ENCODE results near the gene HSPG2. TPM values are rescaled to one million over a fixed set of nuclear protein-coding genes. Genes with fewer than 3 reads are reported as not detected.

The HSPG2 gene
- total and polyA plus RNA-seq, 5 donors from 2014 or later: 0.05 to 3.2 (median 0.17) TPM; not detected in 1

- Histone ChIP-seq H3K9me3 (ENCODE audit: control insufficient read depth in 2 of 2, low read length in 2 of 2) (no peaks in the 10 kb centered on the region), H3K4me1 (ENCODE audit: control insufficient read depth, insufficient read depth, low read length, poor library complexity, severe bottlenecking) (no peaks in the 10 kb centered on the region), H3K36me3 (ENCODE audit: control insufficient read depth, insufficient read depth, low read length) (no peaks in the 10 kb centered on the region), H3K4me3 (ENCODE audit: low read depth, low read length) (no peak overlapping the region), H3K27ac (ENCODE audit: insufficient read depth, low read length, poor library complexity, severe bottlenecking) (no peak overlapping the region), H3K27me3 (ENCODE audit: control insufficient read depth, insufficient read depth, low read length) (no peaks in the 10 kb centered on the region)
- Mint-ChIP-seq H3K27me3 (no peaks in the 10 kb centered on the region), H3K27ac (no peak overlapping the region), H3K4me1 (peaks cover 0 to 2% (median 0%) of the 10 kb centered on the region in 4 donors), H3K36me3 (no peaks in the 10 kb centered on the region), H3K9me3 (no peaks in the 10 kb centered on the region), H3K4me3 (no peak overlapping the region)
- DNase-seq (no peak), ATAC-seq (ENCODE audit: low read depth in 2 of 2) (no peak)
Measured at GRCh38 chr1:21868482-21868881, 68.6 kb downstream of the HSPG2 start.

- peak overlapping the region in 2 of 3 donors; percentile 35 to 42 for H3K27ac Mint-ChIP-seq
- H3K27ac ChIP-seq (ENCODE audit: insufficient read depth, low read length, poor library complexity, severe bottlenecking): no peak overlapping the region
- no peak for ATAC-seq (ENCODE audit: low read depth in 2 of 2)
Measured at GRCh38 chr1:21867451-21867996, 69.6 kb downstream of the HSPG2 start.

GRCh38 chr1:21866707-21867043, 70.4 kb downstream of the HSPG2 start:
- H3K27me3 ChIP-seq (ENCODE audit: control insufficient read depth, insufficient read depth, low read length): no peaks in the 10 kb centered on the region
- Mint-ChIP-seq H3K36me3 (no peaks in the 10 kb centered on the region), H3K4me3 (no peak overlapping the region), H3K27me3 (no peaks in the 10 kb centered on the region), H3K9me3 (no peaks in the 10 kb centered on the region), H3K4me1 (no peaks in the 10 kb centered on the region), H3K27ac (peak overlapping the region in 1 of 3 donors; percentile 32)
- no peak overlapping the region for H3K27ac ChIP-seq (ENCODE audit: insufficient read depth, low read length, poor library complexity, severe bottlenecking)
- H3K36me3 ChIP-seq (ENCODE audit: control insufficient read depth, insufficient read depth, low read length): no peaks in the 10 kb centered on the region
- DNase-seq (no peak), ATAC-seq (ENCODE audit: low read depth in 2 of 2) (no peak)
- H3K4me1 ChIP-seq (ENCODE audit: control insufficient read depth, insufficient read depth, low read length, poor library complexity, severe bottlenecking): no peaks in the 10 kb centered on the region
- no peaks in the 10 kb centered on the region for H3K9me3 ChIP-seq (ENCODE audit: control insufficient read depth in 2 of 2, low read length in 2 of 2)
- no peak overlapping the region for H3K4me3 ChIP-seq (ENCODE audit: low read depth, low read length)

More at GRCh38 chr1:21867451-21867996, 69.6 kb downstream of the HSPG2 start:
- Histone ChIP-seq H3K27me3 (ENCODE audit: control insufficient read depth, insufficient read depth, low read length) (no peaks in the 10 kb centered on the region), H3K9me3 (ENCODE audit: control insufficient read depth in 2 of 2, low read length in 2 of 2) (no peaks in the 10 kb centered on the region), H3K4me1 (ENCODE audit: control insufficient read depth, insufficient read depth, low read length, poor library complexity, severe bottlenecking) (no peaks in the 10 kb centered on the region), H3K36me3 (ENCODE audit: control insufficient read depth, insufficient read depth, low read length) (no peaks in the 10 kb centered on the region), H3K4me3 (ENCODE audit: low read depth, low read length) (no peak overlapping the region)
- H3K27me3 Mint-ChIP-seq: no peaks in the 10 kb centered on the region
- H3K4me3 Mint-ChIP-seq: no peak overlapping the region
- H3K9me3 Mint-ChIP-seq: no peaks in the 10 kb centered on the region
- H3K36me3 Mint-ChIP-seq: no peaks in the 10 kb centered on the region
- peaks cover 0 to 2% (median 0%) of the 10 kb centered on the region in 4 donors for H3K4me1 Mint-ChIP-seq
- no peak for DNase-seq

DNA sequence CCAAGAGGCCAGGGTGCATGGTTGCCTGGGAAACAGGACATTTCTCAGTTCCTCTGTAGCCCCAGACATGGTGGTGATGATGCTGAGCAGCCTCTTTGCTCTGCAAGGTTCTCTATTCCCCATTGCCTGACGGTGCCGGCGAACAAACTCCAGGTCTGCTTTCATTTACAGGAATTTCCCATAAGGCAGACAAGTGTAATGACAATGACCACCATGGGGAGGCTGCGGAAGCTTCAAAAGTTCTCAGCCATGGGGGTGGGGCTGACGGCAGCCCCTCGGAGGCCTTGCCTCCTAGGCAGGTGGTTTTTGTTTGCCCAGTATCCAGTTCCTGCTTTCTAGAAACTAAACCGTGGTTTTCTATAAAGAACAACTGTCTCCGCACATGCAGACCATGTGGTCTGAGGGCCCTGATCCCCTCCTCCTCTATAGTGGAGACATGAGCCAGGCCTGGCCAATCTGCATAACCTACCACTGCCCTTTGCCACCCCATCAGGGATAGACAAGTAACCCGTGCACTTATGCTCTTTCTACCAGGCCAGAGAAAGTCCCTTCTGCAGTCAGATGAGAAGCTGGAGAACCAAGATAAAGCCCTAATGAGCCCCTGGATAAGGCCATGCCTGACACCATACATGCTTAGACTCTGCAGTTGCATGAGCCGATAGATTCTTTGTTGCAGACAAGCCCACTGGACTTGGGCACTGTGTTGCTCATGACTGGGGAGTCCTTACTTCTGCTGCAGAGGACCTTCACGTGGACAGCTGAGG, 71.0 kb downstream of the HSPG2 start:
- H3K27ac Mint-ChIP-seq: peak overlapping the region in 1 of 3 donors; percentile 32
- Histone ChIP-seq H3K9me3 (ENCODE audit: control insufficient read depth in 2 of 2, low read length in 2 of 2) (no peaks in the 10 kb centered on the region), H3K27ac (ENCODE audit: insufficient read depth, low read length, poor library complexity, severe bottlenecking) (no peak overlapping the region), H3K4me3 (ENCODE audit: low read depth, low read length) (no peak overlapping the region), H3K36me3 (ENCODE audit: control insufficient read depth, insufficient read depth, low read length) (no peaks in the 10 kb centered on the region), H3K4me1 (ENCODE audit: control insufficient read depth, insufficient read depth, low read length, poor library complexity, severe bottlenecking) (no peaks in the 10 kb centered on the region), H3K27me3 (ENCODE audit: control insufficient read depth, insufficient read depth, low read length) (no peaks in the 10 kb centered on the region)
- no peaks in the 10 kb centered on the region for H3K4me1 Mint-ChIP-seq
- DNase-seq: no peak
- H3K36me3 Mint-ChIP-seq: no peaks in the 10 kb centered on the region
- no peaks in the 10 kb centered on the region for H3K27me3 Mint-ChIP-seq
- H3K4me3 Mint-ChIP-seq: no peak overlapping the region
- H3K9me3 Mint-ChIP-seq: no peaks in the 10 kb centered on the region
- ATAC-seq (ENCODE audit: low read depth in 2 of 2): peak; percentile 27 to 35

GRCh38 chr1:21865609-21865942, 71.5 kb downstream of the HSPG2 start:
- DNase-seq: no peak
- Histone ChIP-seq H3K27me3 (ENCODE audit: control insufficient read depth, insufficient read depth, low read length) (no peaks in the 10 kb centered on the region), H3K9me3 (ENCODE audit: control insufficient read depth in 2 of 2, low read length in 2 of 2) (no peaks in the 10 kb centered on the region), H3K36me3 (ENCODE audit: control insufficient read depth, insufficient read depth, low read length) (no peaks in the 10 kb centered on the region), H3K27ac (ENCODE audit: insufficient read depth, low read length, poor library complexity, severe bottlenecking) (no peak overlapping the region), H3K4me3 (ENCODE audit: low read depth, low read length) (no peak overlapping the region), H3K4me1 (ENCODE audit: control insufficient read depth, insufficient read depth, low read length, poor library complexity, severe bottlenecking) (no peaks in the 10 kb centered on the region)
- Mint-ChIP-seq H3K36me3 (no peaks in the 10 kb centered on the region), H3K4me3 (no peak overlapping the region), H3K9me3 (no peaks in the 10 kb centered on the region), H3K27me3 (no peaks in the 10 kb centered on the region), H3K4me1 (no peaks in the 10 kb centered on the region), H3K27ac (no peak overlapping the region)
- no peak for ATAC-seq (ENCODE audit: low read depth in 2 of 2)

DNA sequence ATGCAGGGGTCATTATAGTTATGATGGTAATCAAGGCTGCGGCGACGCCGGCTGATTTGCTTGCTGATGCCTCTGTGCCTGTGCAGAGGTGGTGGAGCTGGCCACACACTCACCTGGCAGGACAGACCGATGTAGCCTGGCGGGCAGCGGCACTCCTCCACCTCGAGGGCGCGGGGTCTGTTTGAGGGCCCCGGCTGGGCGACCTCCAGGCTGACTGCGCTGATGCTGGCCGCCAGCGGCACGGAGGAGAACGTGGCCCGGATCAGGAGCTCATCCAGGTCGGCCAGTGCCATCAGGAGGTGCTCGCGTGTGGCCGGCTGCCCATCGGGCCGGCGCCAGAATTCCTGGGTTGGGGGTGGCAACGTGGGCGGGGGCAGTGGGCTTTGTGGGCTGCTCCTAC, 72.4 kb downstream of the HSPG2 start:
- Mint-ChIP-seq H3K27me3 (no peaks in the 10 kb centered on the region), H3K27ac (no peak overlapping the region), H3K4me3 (no peak overlapping the region), H3K36me3 (no peaks in the 10 kb centered on the region), H3K9me3 (no peaks in the 10 kb centered on the region), H3K4me1 (no peaks in the 10 kb centered on the region)
- H3K27ac ChIP-seq (ENCODE audit: insufficient read depth, low read length, poor library complexity, severe bottlenecking): no peak overlapping the region
- no peak overlapping the region for H3K4me3 ChIP-seq (ENCODE audit: low read depth, low read length)
- ATAC-seq (ENCODE audit: low read depth in 2 of 2) (no peak), DNase-seq (no peak)
- no peaks in the 10 kb centered on the region for H3K4me1 ChIP-seq (ENCODE audit: control insufficient read depth, insufficient read depth, low read length, poor library complexity, severe bottlenecking)
- no peaks in the 10 kb centered on the region for H3K27me3 ChIP-seq (ENCODE audit: control insufficient read depth, insufficient read depth, low read length)
- H3K9me3 ChIP-seq (ENCODE audit: control insufficient read depth in 2 of 2, low read length in 2 of 2): no peaks in the 10 kb centered on the region
- no peaks in the 10 kb centered on the region for H3K36me3 ChIP-seq (ENCODE audit: control insufficient read depth, insufficient read depth, low read length)

DNA sequence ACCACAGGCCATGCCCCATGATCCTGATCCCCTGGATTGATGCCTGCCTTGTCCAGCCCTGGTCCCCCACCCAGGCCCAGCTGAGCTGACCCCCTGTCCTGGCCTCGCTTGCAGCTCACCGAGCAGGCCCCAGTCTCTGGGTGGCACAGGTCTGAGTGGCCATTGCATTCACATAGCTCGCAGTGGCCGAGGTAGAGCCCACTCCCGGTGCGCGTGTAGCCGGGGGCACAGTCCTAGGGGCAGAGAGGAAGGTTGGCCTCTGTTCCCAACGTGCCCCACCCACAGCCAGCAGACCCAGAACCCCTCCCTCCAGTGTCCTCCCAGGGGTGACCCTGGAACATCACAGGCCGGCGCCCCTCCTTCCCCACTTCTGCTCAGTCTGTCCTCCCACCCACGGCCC, 73.1 kb downstream of the HSPG2 start:
- Histone ChIP-seq H3K27me3 (ENCODE audit: control insufficient read depth, insufficient read depth, low read length) (no peaks in the 10 kb centered on the region), H3K36me3 (ENCODE audit: control insufficient read depth, insufficient read depth, low read length) (no peaks in the 10 kb centered on the region), H3K9me3 (ENCODE audit: control insufficient read depth in 2 of 2, low read length in 2 of 2) (no peaks in the 10 kb centered on the region), H3K4me1 (ENCODE audit: control insufficient read depth, insufficient read depth, low read length, poor library complexity, severe bottlenecking) (no peaks in the 10 kb centered on the region), H3K4me3 (ENCODE audit: low read depth, low read length) (no peak overlapping the region), H3K27ac (ENCODE audit: insufficient read depth, low read length, poor library complexity, severe bottlenecking) (no peak overlapping the region)
- Mint-ChIP-seq H3K4me3 (no peak overlapping the region), H3K27me3 (no peaks in the 10 kb centered on the region), H3K36me3 (no peaks in the 10 kb centered on the region), H3K4me1 (no peaks in the 10 kb centered on the region), H3K27ac (no peak overlapping the region), H3K9me3 (no peaks in the 10 kb centered on the region)
- DNase-seq (no peak), ATAC-seq (ENCODE audit: low read depth in 2 of 2) (no peak)
